Prostate gland (tissue), 2 donors: Measurements from ENCODE around the gene FANCI. TPM values are rescaled to one million over a fixed set of nuclear protein-coding genes. Genes with fewer than 3 reads are reported as not detected.

ENCODE experiments used
- DNase-seq: peaks from one replicate; pipeline ENCODE4 v3.0.0-alpha.2; 2019; ENCODE audit warnings: low spot score
- H3K27ac ChIP-seq, 2 donors: fragments of 200-600 bp; sonication (generic); 2 replicates each; pipeline ENCODE4 v1.5.1; 2017 to 2019
- H3K27me3 ChIP-seq: fragments of 200-600 bp; sonication (generic); replicated peaks from 2 replicates; pipeline ENCODE4 v1.5.1; 2019; ENCODE audit not compliant: insufficient read depth
- H3K36me3 ChIP-seq, 2 donors: fragments of 200-600 bp; sonication (generic); 1 replicate in 1 of 2; 2 replicates in 1 of 2; pipeline versions ENCODE4 v1.5.1 to v1.8.1; 2017 to 2019
- H3K4me1 ChIP-seq: fragments of 200-600 bp; sonication (generic); replicated peaks from 2 replicates; pipeline ENCODE4 v1.5.1; 2019
- H3K4me3 ChIP-seq, 2 donors: fragments of 200-600 bp; sonication (generic); 2 replicates each; pipeline ENCODE4 v1.5.1; 2017 to 2019
- H3K9me3 ChIP-seq: fragments of 200-600 bp; sonication (generic); 2 replicates; pipeline ENCODE4 v1.5.1; 2017
- CTCF ChIP-seq, 4 experiments: fragments of 200-600 bp in 2 of 4; fragments of 450-650 bp in 2 of 4; sonication (generic) in 2 of 4; IDR thresholded peaks; 1 replicate in 3 of 4; 2 replicates in 1 of 4; pipeline ENCODE4 v1.5.1; 2016 to 2019; ENCODE audit warnings: antibody characterized with exemption in 4 of 4, mild to moderate bottlenecking in 2 of 4, moderate library complexity in 2 of 4
- POLR2A ChIP-seq: fragments of 450-650 bp; IDR thresholded peaks from one replicate; pipeline ENCODE4 v1.6.1; 2016; ENCODE audit warnings: antibody characterized with exemption, mild to moderate bottlenecking
- POLR2AphosphoS5 ChIP-seq: sonication (generic); formaldehyde crosslinking; IDR thresholded peaks from one replicate; pipeline ENCODE4 v1.6.1; 2017; ENCODE audit warnings: antibody characterized with exemption
- WGBS: methylation state at CpG from one replicate; pipeline ENCODE4 v1.1.5; 2018; 5-methylcytosine and 5-hydroxymethylcytosine counted together
- intact Hi-C: fragments of 100-400 bp; cut with DNase I; formaldehyde crosslinking; loops from one replicate; pipeline ENCODE4 v1.14.2; 2022
- total RNA-seq, 2 donors: library from RNA; depleted of rRNA; stranded (reverse); fragments of >200 nt; gene quantifications; one replicate each; pipeline ENCODE4 v1.1.0, GENCODE V29; 2016

FANCI gene
- total RNA-seq, 2 donors from 2014 or later: 7.8 to 22.7 TPM

- no peaks in the 10 kb centered on the region for H3K4me1 ChIP-seq
- H3K9me3 ChIP-seq: no peaks in the 10 kb centered on the region
- intact Hi-C loops: no loop called here
- DNase-seq: no peak
- no peaks in the 10 kb centered on the region for H3K27me3 ChIP-seq
- no peak overlapping the region for H3K27ac ChIP-seq
- no peaks in the 10 kb centered on the region for H3K36me3 ChIP-seq
- 59% methylated on average over 6 of the region's 6 CpGs for WGBS
- TF ChIP-seq POLR2AphosphoS5 (no peak), CTCF (IDR thresholded peaks at IDR 0.05) (no peak), POLR2A (no peak)
- H3K4me3 ChIP-seq: no peak overlapping the region
These were observed 25.9 kb upstream of the FANCI start for GRCh38 chr15:89217686-89218376.

- Histone ChIP-seq H3K4me3 (no peak overlapping the region), H3K36me3 (no peaks in the 10 kb centered on the region), H3K27me3 (no peaks in the 10 kb centered on the region), H3K4me1 (no peaks in the 10 kb centered on the region), H3K27ac (no peak overlapping the region), H3K9me3 (no peaks in the 10 kb centered on the region)
- TF ChIP-seq CTCF (IDR thresholded peaks at IDR 0.05): no peak
- TF ChIP-seq POLR2A: no peak
- TF ChIP-seq POLR2AphosphoS5: no peak
- WGBS: 86% methylated on average over 8 of the region's 8 CpGs
- DNase-seq: no peak
- intact Hi-C loops: no loop called here
These were observed 25.2 kb upstream of the FANCI start for GRCh38 chr15:89218531-89218930.

- Histone ChIP-seq H3K36me3 (no peaks in the 10 kb centered on the region), H3K4me3 (no peak within 1 kb of the TSS), H3K27me3 (no peaks in the 10 kb centered on the region), H3K27ac (no peak within 1 kb of the TSS), H3K4me1 (no peaks in the 10 kb centered on the region), H3K9me3 (no peaks in the 10 kb centered on the region)
- 62% methylated on average over 10 of the region's 11 CpGs for WGBS
- TF ChIP-seq POLR2A: no peak
- no peak for TF ChIP-seq CTCF (IDR thresholded peaks at IDR 0.05)
- no peak for DNase-seq
- intact Hi-C loops: no loop called here
These were observed 22.2 kb upstream of the FANCI start, which contains the start of gene RLBP1 for GRCh38 chr15:89221543-89221942. RLBP1 (minus strand) TSS chr15:89221579; CDS start chr15:89218975, 2,604 bp downstream.

- intact Hi-C loops: no loop called here
- 97% methylated on average over 5 of the region's 5 CpGs for WGBS
- no peak overlapping the region for H3K27ac ChIP-seq
- no peak for DNase-seq
- no peaks in the 10 kb centered on the region for H3K27me3 ChIP-seq
- no peaks in the 10 kb centered on the region for H3K9me3 ChIP-seq
- no peak overlapping the region for H3K4me3 ChIP-seq
- TF ChIP-seq CTCF (IDR thresholded peaks at IDR 0.05): no peak
- no peak for TF ChIP-seq POLR2AphosphoS5
- TF ChIP-seq POLR2A: no peak
- H3K4me1 ChIP-seq: no peaks in the 10 kb centered on the region
- H3K36me3 ChIP-seq: no peaks in the 10 kb centered on the region
These were observed 18.2 kb upstream of the FANCI start for GRCh38 chr15:89225588-89225987.
